Suprapubic skin (tissue), 4 donors: ENCODE measurements around the gene SHMT2. TPM values are rescaled to one million over a fixed set of nuclear protein-coding genes. Genes with fewer than 3 reads are reported as not detected.

ENCODE experiments used
- DNase-seq, 2 donors: peaks; one replicate each; pipeline ENCODE4 v3.0.0-alpha.2; 2019; ENCODE audit warnings: low spot score in 2 of 2
- H3K27ac ChIP-seq: fragments of 200-600 bp; sonication (generic); one replicate; pipeline ENCODE4 v1.5.1; 2019
- H3K27me3 ChIP-seq: fragments of 200-600 bp; sonication (generic); one replicate; pipeline ENCODE4 v1.5.1; 2019
- H3K36me3 ChIP-seq: fragments of 200-600 bp; sonication (generic); one replicate; pipeline ENCODE4 v1.5.1; 2019
- H3K4me1 ChIP-seq: fragments of 200-600 bp; sonication (generic); one replicate; pipeline ENCODE4 v1.5.1; 2019
- H3K4me3 ChIP-seq: fragments of 200-600 bp; sonication (generic); one replicate; pipeline ENCODE4 v1.5.1; 2019; ENCODE audit warnings: mild to moderate bottlenecking
- H3K9me3 ChIP-seq: fragments of 200-600 bp; sonication (generic); one replicate; pipeline ENCODE4 v1.5.1; 2019
- EP300 ChIP-seq: sonication (generic); formaldehyde crosslinking; IDR thresholded peaks from one replicate; pipeline ENCODE4 v1.6.1; 2017; ENCODE audit warnings: antibody characterized with exemption
- POLR2A ChIP-seq, 2 donors: fragments of 450-650 bp; IDR thresholded peaks; one replicate each; pipeline ENCODE4 v1.6.1; 2017; ENCODE audit warnings: antibody characterized with exemption in 2 of 2, mild to moderate bottlenecking in 2 of 2, moderate library complexity in 2 of 2
- POLR2AphosphoS5 ChIP-seq, 3 donors: sonication (generic); formaldehyde crosslinking; IDR thresholded peaks; one replicate each; pipeline ENCODE4 v1.6.1; 2017; ENCODE audit warnings: antibody characterized with exemption in 3 of 3
- WGBS: methylation state at CpG from one replicate; pipeline ENCODE4 v1.1.5; 2018; 5-methylcytosine and 5-hydroxymethylcytosine counted together
- total RNA-seq, 4 donors: library from RNA; depleted of rRNA; stranded (reverse); fragments of >200 nt; gene quantifications; one replicate each; pipeline ENCODE4 v1.1.0, GENCODE V29; 2016
- TF ChIP-seq, protein P1 (sequence below), 2 donors: fragments of 200-600 bp in 1 of 2; fragments of 450-650 bp in 1 of 2; sonication (generic) in 1 of 2; IDR thresholded peaks; one replicate each; pipeline ENCODE4 v1.5.1; 2016 to 2019; ENCODE audit warnings: antibody characterized with exemption in 2 of 2, mild to moderate bottlenecking in 1 of 2, moderate library complexity in 1 of 2

The SHMT2 gene
- total RNA-seq, 4 donors from 2014 or later, result 53.5 to 87.2 (median 70.3) TPM

DNA sequence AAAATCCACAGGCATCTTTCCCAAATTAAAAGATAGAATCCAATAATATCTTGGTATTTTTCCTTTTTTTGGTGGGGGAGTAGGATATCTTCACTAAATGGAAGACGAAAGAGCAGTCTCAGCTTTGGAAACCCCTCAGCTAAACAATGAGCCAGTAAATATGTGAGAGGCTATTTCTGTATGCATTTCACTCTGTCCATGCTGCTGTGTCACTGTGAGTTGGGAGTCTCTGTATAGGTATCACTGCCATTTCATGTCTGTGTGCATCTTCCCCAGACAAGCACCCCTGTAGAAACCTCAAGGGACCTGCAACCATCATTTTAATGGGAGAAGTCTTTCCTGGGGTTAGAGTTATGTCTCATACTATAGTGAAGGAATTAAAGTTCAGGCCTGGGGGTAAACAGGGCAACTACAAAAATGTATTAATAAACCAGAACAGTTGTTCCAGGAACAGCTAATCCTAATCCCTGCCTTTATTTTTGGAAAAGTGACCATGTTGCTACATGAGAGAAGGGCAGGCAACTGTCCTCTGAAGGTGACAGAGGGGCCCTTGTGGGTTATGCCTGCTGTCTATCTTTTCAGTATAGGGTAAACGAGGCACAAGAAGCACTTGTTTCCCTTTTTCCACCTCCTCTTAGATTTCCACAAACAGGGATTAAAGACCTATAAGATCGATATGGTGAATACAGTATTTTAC, 32.8 kb downstream of the SHMT2 start:
- Histone ChIP-seq H3K4me3 (no peak overlapping the region), H3K27ac (no peak overlapping the region), H3K36me3 (peaks cover 78% of the 10 kb centered on the region), H3K4me1 (no peaks in the 10 kb centered on the region), H3K27me3 (no peaks in the 10 kb centered on the region), H3K9me3 (no peaks in the 10 kb centered on the region)
- no peak for DNase-seq
- 90% methylated on average over 3 of the region's 3 CpGs for WGBS
- TF ChIP-seq POLR2A (IDR thresholded peaks at IDR 0.05) (no peak), POLR2AphosphoS5 (IDR thresholded peaks at IDR 0.05) (no peak), EP300 (no peak)
- TF ChIP-seq, protein P1, sequence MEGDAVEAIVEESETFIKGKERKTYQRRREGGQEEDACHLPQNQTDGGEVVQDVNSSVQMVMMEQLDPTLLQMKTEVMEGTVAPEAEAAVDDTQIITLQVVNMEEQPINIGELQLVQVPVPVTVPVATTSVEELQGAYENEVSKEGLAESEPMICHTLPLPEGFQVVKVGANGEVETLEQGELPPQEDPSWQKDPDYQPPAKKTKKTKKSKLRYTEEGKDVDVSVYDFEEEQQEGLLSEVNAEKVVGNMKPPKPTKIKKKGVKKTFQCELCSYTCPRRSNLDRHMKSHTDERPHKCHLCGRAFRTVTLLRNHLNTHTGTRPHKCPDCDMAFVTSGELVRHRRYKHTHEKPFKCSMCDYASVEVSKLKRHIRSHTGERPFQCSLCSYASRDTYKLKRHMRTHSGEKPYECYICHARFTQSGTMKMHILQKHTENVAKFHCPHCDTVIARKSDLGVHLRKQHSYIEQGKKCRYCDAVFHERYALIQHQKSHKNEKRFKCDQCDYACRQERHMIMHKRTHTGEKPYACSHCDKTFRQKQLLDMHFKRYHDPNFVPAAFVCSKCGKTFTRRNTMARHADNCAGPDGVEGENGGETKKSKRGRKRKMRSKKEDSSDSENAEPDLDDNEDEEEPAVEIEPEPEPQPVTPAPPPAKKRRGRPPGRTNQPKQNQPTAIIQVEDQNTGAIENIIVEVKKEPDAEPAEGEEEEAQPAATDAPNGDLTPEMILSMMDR (IDR thresholded peaks at IDR 0.05), result no peak

GRCh38 chr12:57263096-57263495, 33.6 kb downstream of the SHMT2 start:
- peaks cover 78% of the 10 kb centered on the region for H3K36me3 ChIP-seq
- WGBS, result 96% methylated on average over 2 of the region's 2 CpGs
- TF ChIP-seq, protein P1 (IDR thresholded peaks at IDR 0.05), result no peak
- no peak for TF ChIP-seq EP300

DNA sequence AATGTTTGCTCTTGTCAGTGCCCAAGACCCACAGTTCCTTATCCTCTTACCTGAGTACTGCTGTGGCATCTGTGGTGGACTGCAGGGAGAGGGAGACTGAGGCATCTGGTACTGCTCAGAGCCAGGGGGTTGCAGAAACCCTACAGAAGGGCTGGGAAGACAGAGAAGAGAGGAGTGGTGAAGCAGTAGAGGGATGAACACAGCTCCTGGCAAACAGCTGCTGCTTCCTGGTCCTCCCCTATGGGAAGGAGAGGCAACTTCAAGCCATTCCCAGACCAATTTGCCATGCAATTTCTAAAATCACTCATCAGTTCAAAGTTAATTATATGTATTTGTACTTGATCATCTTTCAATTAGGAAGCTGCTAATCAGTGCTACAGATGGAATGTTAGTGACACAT, 37.2 kb downstream of the SHMT2 start:
- H3K9me3 ChIP-seq, result no peaks in the 10 kb centered on the region
- H3K27me3 ChIP-seq, result no peaks in the 10 kb centered on the region
- no peak overlapping the region for H3K4me3 ChIP-seq
- no peaks in the 10 kb centered on the region for H3K4me1 ChIP-seq
- no peak for DNase-seq
- H3K27ac ChIP-seq, result no peak overlapping the region
- TF ChIP-seq POLR2A (IDR thresholded peaks at IDR 0.05) (no peak), EP300 (no peak)
- H3K36me3 ChIP-seq, result peaks cover 84% of the 10 kb centered on the region

More at GRCh38 chr12:57263096-57263495, 33.6 kb downstream of the SHMT2 start:
- DNase-seq, result no peak
- Histone ChIP-seq H3K4me1 (no peaks in the 10 kb centered on the region), H3K9me3 (no peaks in the 10 kb centered on the region), H3K27ac (no peak overlapping the region), H3K4me3 (no peak overlapping the region), H3K27me3 (no peaks in the 10 kb centered on the region)

DNA sequence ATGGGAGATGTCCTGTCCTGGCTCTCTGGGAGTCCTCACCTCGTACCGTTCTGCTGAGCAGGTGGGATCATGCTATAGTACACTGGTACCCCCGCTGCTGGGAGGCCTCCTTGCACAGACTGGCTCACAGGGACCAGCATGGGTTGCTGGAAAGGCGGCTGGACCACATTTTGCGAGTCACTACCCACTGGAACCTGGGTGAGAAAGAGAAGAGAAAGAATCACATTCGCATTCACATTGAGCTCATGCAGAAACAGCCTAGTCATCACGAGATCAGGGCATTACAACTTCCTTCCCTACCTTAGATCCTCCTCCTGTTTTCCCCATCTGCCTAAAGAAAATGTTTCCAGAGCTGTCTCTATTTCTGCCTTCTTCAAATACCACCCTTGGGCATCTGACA, 38.8 kb downstream of the SHMT2 start:
- no peaks in the 10 kb centered on the region for H3K4me1 ChIP-seq
- H3K9me3 ChIP-seq, result no peaks in the 10 kb centered on the region
- peaks cover 87% of the 10 kb centered on the region for H3K36me3 ChIP-seq
- WGBS, result 82% methylated on average over 7 of the region's 7 CpGs
- DNase-seq, result no peak
- H3K4me3 ChIP-seq, result no peak overlapping the region
- TF ChIP-seq POLR2AphosphoS5 (IDR thresholded peaks at IDR 0.05) (no peak), POLR2A (IDR thresholded peaks at IDR 0.05) (no peak), EP300 (no peak)
- TF ChIP-seq, protein P1 (IDR thresholded peaks at IDR 0.05), result no peak
- no peaks in the 10 kb centered on the region for H3K27me3 ChIP-seq
- no peak overlapping the region for H3K27ac ChIP-seq

DNA sequence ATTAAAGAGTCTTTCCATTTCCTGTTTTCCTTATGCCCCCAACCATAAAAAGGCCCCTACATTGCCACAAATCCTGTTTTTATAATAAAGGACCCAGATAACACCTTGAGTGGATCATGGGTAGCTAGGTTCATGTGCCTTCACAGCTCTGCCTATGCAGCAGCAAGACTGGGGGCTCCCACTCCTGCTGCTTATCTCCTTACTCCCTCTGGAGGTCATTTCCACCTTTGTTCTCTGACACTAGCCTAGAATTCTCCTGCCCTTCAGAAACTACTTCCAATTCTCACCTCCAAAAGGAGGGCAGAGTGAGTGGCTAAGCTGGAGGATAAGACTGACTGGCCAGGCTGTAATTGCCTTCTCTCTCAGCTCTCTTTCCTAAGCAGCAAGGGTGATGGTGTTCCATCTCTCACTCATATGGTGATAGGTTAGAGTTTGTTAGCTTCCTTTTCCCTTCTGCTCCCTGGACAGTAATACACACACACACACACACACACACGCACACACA, 41.5 kb downstream of the SHMT2 start:
- no peak for DNase-seq
- TF ChIP-seq POLR2AphosphoS5 (IDR thresholded peaks at IDR 0.05) (no peak), POLR2A (IDR thresholded peaks at IDR 0.05) (no peak), EP300 (no peak)
- TF ChIP-seq, protein P1 (IDR thresholded peaks at IDR 0.05), result no peak
- Histone ChIP-seq H3K27me3 (no peaks in the 10 kb centered on the region), H3K4me1 (no peaks in the 10 kb centered on the region), H3K9me3 (no peaks in the 10 kb centered on the region), H3K36me3 (peaks cover 85% of the 10 kb centered on the region), H3K27ac (no peak overlapping the region), H3K4me3 (no peak overlapping the region)
- WGBS, result 87% methylated on average over 1 of the region's 1 CpG
